DMS53 treated with DMSO at 0.1 percent for 48 hours (cell line): ENCODE measurements around the gene MUSK.

Experiments used
- DNase-seq: peaks from one replicate; lab custom pipeline; 2025; ENCODE audit not compliant: unreplicated experiment; lab: John Stamatoyannopoulos, UW

MUSK gene

DNA sequence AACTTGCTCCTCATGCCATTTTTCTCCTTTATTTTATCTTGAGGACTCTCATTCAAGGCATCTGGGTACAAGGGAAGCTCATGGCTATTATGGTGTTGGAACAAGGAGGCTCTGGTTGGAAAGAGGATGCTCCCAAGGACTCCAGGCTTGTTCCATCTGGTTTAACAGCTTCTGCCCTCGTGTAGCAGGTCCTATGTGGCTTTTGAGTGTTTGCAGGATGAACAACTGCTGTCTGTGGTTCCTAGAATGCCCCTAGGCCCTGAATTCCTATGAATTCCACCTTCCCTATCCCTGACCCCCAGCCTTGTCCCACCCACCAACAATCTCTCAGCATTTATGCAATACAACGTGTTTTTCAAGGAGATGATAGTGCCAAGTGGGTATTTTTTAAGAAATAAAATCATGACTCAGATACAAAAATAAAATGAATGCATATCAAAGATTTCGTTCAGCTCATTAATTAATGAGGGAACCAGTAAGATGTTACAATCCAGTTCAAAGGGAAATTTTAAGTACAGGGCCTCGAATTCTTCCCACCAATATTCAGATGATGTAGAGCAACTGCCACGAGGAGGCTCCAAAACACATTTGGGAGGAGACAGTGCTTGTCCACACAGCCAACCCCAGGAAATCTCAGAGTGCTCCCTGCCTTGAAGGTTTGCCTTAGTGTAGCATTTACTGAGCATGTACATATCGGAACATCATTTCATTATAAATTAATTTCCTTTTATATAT lies 182.0 kb downstream of the MUSK start:
- DNase-seq: no peak
